IMR-90 (cell line): ENCODE data around the gene HNRNPU. TPM values are rescaled to one million over a fixed set of nuclear protein-coding genes. Genes with fewer than 3 reads are reported as not detected.
A peak's percentile ranks its signal among the peaks of the same experiment; 100 is the strongest.

ENCODE experiments used
- ATAC-seq: fragments of 200-7000 bp; cut with Tn5 transposase; 2 replicates; pipeline ENCODE4 v1.9.1; 2020; ENCODE audit warnings: low read depth, mild to moderate bottlenecking, moderate library complexity
- BruUV-seq: library from RNA; stranded (reverse); fragments of 400-500 nt; replicated peaks from 2 replicates; lab custom pipeline; 2021; lab: Mats Ljungman, UMichigan
- CTCF ChIA-PET: fragments of 300-600 bp; formaldehyde crosslinking; extraction: SDS; loops from one replicate; lab custom pipeline; 2021; ENCODE audit warnings: antibody characterized with exemption; lab: Yijun Ruan, JAX
- POLR2A ChIA-PET: fragments of 300-600 bp; sonication (Branson Sonifier 250); formaldehyde crosslinking; loops from one replicate; lab custom pipeline; 2022; ENCODE audit warnings: antibody characterized with exemption; ENCODE audit not compliant: unreplicated experiment; lab: Charles Lee
- DNase-seq: peaks from one replicate; pipeline ENCODE4 v3.0.0; 2013
- H2AFZ ChIP-seq: replicated peaks from 2 replicates; pipeline ENCODE3; 2013; ENCODE audit warnings: low read length, mild to moderate bottlenecking; ENCODE audit not compliant: poor library complexity
- H2AK5ac ChIP-seq: 2 replicates; pipeline ENCODE4 v1.6.1; 2013; ENCODE audit warnings: low read depth, low read length, inconsistent platforms
- H2AK9ac ChIP-seq: replicated peaks from 2 replicates; pipeline ENCODE3; 2013; ENCODE audit warnings: mild to moderate bottlenecking, low read depth, low read length, moderate library complexity; ENCODE audit not compliant: poor library complexity
- H2BK120ac ChIP-seq: 2 replicates; pipeline ENCODE4 v1.6.1; 2013; ENCODE audit warnings: low read depth, low read length, inconsistent platforms
- H2BK15ac ChIP-seq: 3 replicates; pipeline ENCODE4 v1.6.1; 2013; ENCODE audit warnings: low read depth, low read length, inconsistent platforms
- H2BK20ac ChIP-seq: 2 replicates; pipeline ENCODE4 v1.6.1; 2013; ENCODE audit warnings: low read depth, mild to moderate bottlenecking, inconsistent platforms, low read length, moderate library complexity
- H2BK5ac ChIP-seq: 2 replicates; pipeline ENCODE4 v1.6.1; 2013; ENCODE audit warnings: mild to moderate bottlenecking, low read depth, low read length, inconsistent platforms; ENCODE audit not compliant: poor library complexity, severe bottlenecking
- H3K14ac ChIP-seq: replicated peaks from 2 replicates; pipeline ENCODE4 v1.6.1; 2013; ENCODE audit warnings: low read depth, low read length, inconsistent platforms
- H3K18ac ChIP-seq: 2 replicates; pipeline ENCODE4 v1.6.1; 2013; ENCODE audit warnings: low read depth, low read length, control low read depth
- H3K23ac ChIP-seq: 2 replicates; pipeline ENCODE4 v1.6.1; 2013; ENCODE audit warnings: low read depth, low read length, inconsistent platforms
- H3K27ac ChIP-seq: 2 replicates; pipeline ENCODE4 v1.5.1; 2013; ENCODE audit warnings: mild to moderate bottlenecking, control low read depth, low read length; ENCODE audit not compliant: insufficient read depth
- H3K27me3 ChIP-seq: 2 replicates; pipeline ENCODE4 v1.6.1; 2013; ENCODE audit warnings: low read length; ENCODE audit not compliant: control insufficient read depth, insufficient read depth
- H3K36me3 ChIP-seq: 2 replicates; pipeline ENCODE4 v1.6.1; 2013; ENCODE audit warnings: low read length, mixed read lengths; ENCODE audit not compliant: control insufficient read depth, insufficient read depth
- H3K4ac ChIP-seq: 2 replicates; pipeline ENCODE4 v1.6.1; 2013; ENCODE audit warnings: low read depth, low read length, inconsistent platforms
- H3K4me1 ChIP-seq: 2 replicates; pipeline ENCODE4 v1.6.1; 2013; ENCODE audit warnings: low read length, mixed read lengths; ENCODE audit not compliant: control insufficient read depth, insufficient read depth
- H3K4me2 ChIP-seq: 2 replicates; pipeline ENCODE4 v1.6.1; 2013; ENCODE audit warnings: low read depth, mild to moderate bottlenecking, control low read depth, low read length, moderate library complexity
- H3K4me3 ChIP-seq: 2 replicates; pipeline ENCODE4 v1.5.1; 2013; ENCODE audit warnings: low read depth, mild to moderate bottlenecking, control low read depth, low read length, moderate library complexity; ENCODE audit not compliant: insufficient read depth
- H3K56ac ChIP-seq: 2 replicates; pipeline ENCODE4 v1.6.1; 2013; ENCODE audit warnings: low read length, inconsistent platforms; ENCODE audit not compliant: insufficient read depth; ENCODE audit errors: extremely low read depth
- H3K79me1 ChIP-seq, 2 experiments: 2 replicates each; pipeline ENCODE4 v1.6.1; 2013; ENCODE audit warnings: low read length in 2 of 2, inconsistent platforms in 1 of 2, low read depth in 1 of 2
- H3K9ac ChIP-seq: 2 replicates; pipeline ENCODE4 v1.6.1; 2013; ENCODE audit warnings: low read depth, low read length, control low read depth
- H3K9me1 ChIP-seq: 2 replicates; pipeline ENCODE4 v1.6.1; 2013; ENCODE audit warnings: low read length, inconsistent platforms; ENCODE audit not compliant: insufficient read depth
- H3K9me3 ChIP-seq: 2 replicates; pipeline ENCODE4 v1.6.1; 2013; ENCODE audit warnings: low read length; ENCODE audit not compliant: control insufficient read depth, insufficient read depth
- H4K20me1 ChIP-seq: 2 replicates; pipeline ENCODE4 v1.6.1; 2013; ENCODE audit warnings: low read length, inconsistent platforms; ENCODE audit not compliant: insufficient read depth
- H4K5ac ChIP-seq: 2 replicates; pipeline ENCODE4 v1.6.1; 2013; ENCODE audit warnings: mild to moderate bottlenecking, low read depth, low read length, control low read depth
- H4K8ac ChIP-seq, 2 experiments: 2 replicates each; pipeline ENCODE4 v1.6.1; 2013; ENCODE audit warnings: low read depth in 2 of 2, low read length in 2 of 2, control low read depth in 1 of 2, inconsistent platforms in 1 of 2
- H4K91ac ChIP-seq: 2 replicates; pipeline ENCODE4 v1.6.1; 2013; ENCODE audit warnings: low read depth, low read length, inconsistent platforms; ENCODE audit not compliant: insufficient read depth
- BHLHE40 ChIP-seq: fragments of 150-350 bp; IDR thresholded peaks from 2 replicates; pipeline ENCODE4 v1.6.1; 2016; ENCODE audit warnings: mild to moderate bottlenecking, low read depth, low read length
- CEBPB ChIP-seq: IDR thresholded peaks from 2 replicates; pipeline ENCODE4 v1.6.1; 2012; ENCODE audit warnings: low read depth, low read length, improper control_type of control experiment
- CHD1 ChIP-seq: IDR thresholded peaks from 2 replicates; pipeline ENCODE4 v1.6.1; 2012; ENCODE audit warnings: low read depth, low read length, improper control_type of control experiment
- CTCF ChIP-seq: conservative IDR thresholded peaks from 2 replicates; pipeline ENCODE4 v1.5.1; 2012; ENCODE audit warnings: mild to moderate bottlenecking, low read depth, low read length, improper control_type of control experiment
- ELK1 ChIP-seq: fragments of 150-350 bp; IDR thresholded peaks from 2 replicates; pipeline ENCODE4 v1.6.1; 2016; ENCODE audit warnings: low read depth, mild to moderate bottlenecking, low read length, moderate library complexity, borderline replicate concordance
- FOS ChIP-seq: fragments of 150-350 bp; IDR thresholded peaks from 2 replicates; pipeline ENCODE4 v1.6.1; 2016; ENCODE audit warnings: low read depth, low read length
- MAFK ChIP-seq: IDR thresholded peaks from 2 replicates; pipeline ENCODE4 v1.6.1; 2012; ENCODE audit warnings: low read depth, low read length, improper control_type of control experiment
- MAZ ChIP-seq: IDR thresholded peaks from 2 replicates; pipeline ENCODE4 v1.6.1; 2012; ENCODE audit warnings: low read depth, mild to moderate bottlenecking, low read length, improper control_type of control experiment, moderate library complexity, borderline replicate concordance
- NFE2L2 ChIP-seq: fragments of 150-350 bp; IDR thresholded peaks from 2 replicates; pipeline ENCODE4 v1.6.1; 2016; ENCODE audit warnings: low read depth, mild to moderate bottlenecking, low read length
- POLR2A ChIP-seq: IDR thresholded peaks from 2 replicates; pipeline ENCODE4 v1.6.1; 2012; ENCODE audit warnings: mild to moderate bottlenecking, low read depth, low read length
- RAD21 ChIP-seq: IDR thresholded peaks from 2 replicates; pipeline ENCODE4 v1.6.1; 2012; ENCODE audit warnings: low read length, improper control_type of control experiment
- RCOR1 ChIP-seq: IDR thresholded peaks from 2 replicates; pipeline ENCODE4 v1.6.1; 2012; ENCODE audit warnings: mild to moderate bottlenecking, low read length, improper control_type of control experiment; ENCODE audit not compliant: insufficient replicate concordance
- SMC3 ChIP-seq: fragments of 150-350 bp; IDR thresholded peaks from 2 replicates; pipeline ENCODE4 v1.6.1; 2016; ENCODE audit warnings: low read depth, mild to moderate bottlenecking, antibody characterized with exemption, low read length, moderate library complexity
- USF2 ChIP-seq: fragments of 150-350 bp; IDR thresholded peaks from 2 replicates; pipeline ENCODE4 v1.6.1; 2017; ENCODE audit warnings: mild to moderate bottlenecking, antibody characterized with exemption, low read length, low read depth
- WGBS, 2 experiments: methylation state at CpG; one replicate each; pipeline versions ENCODE4 v1.1.5 to v1.1.7; 2013; ENCODE audit warnings: missing lambda C conversion rate in 2 of 2; ENCODE audit not compliant: insufficient read length in 1 of 2; ENCODE audit errors: extremely low coverage in 2 of 2; 5-methylcytosine and 5-hydroxymethylcytosine counted together
- dilution Hi-C: fragments of 300-500 bp; cut with HindIII; formaldehyde crosslinking; loops from one replicate; pipeline ENCODE4 v1.14.3; 2018; ENCODE audit warnings: low sequenced_read_pairs; ENCODE audit not compliant: unreplicated experiment
- in situ Hi-C: fragments of 300-500 bp; cut with MboI; formaldehyde crosslinking; loops from 3 replicates; pipeline ENCODE4 v1.14.3; 2019; ENCODE audit warnings: low sequenced_read_pairs, inconsistent platforms, mixed read lengths
- intact Hi-C: fragments of 100-400 bp; cut with micrococcal nuclease; formaldehyde crosslinking; loops from 2 replicates; pipeline ENCODE4 v1.10.0; 2022
- polyA plus RNA-seq, 3 experiments: library from polyadenylated mRNA; depleted of rRNA; stranded (reverse); fragments of >200 nt; gene quantifications; 2 replicates each; pipeline ENCODE4 v1.2.3, GENCODE V29; 2012; ENCODE audit warnings: low replicate concordance in 1 of 3
- total RNA-seq: library from RNA; depleted of rRNA; stranded (reverse); fragments of >200 nt; gene quantifications from 2 replicates; pipeline ENCODE4 v1.2.3, GENCODE V29; 2012

The HNRNPU gene
- total and polyA plus RNA-seq, 2 of the 4 experiments (the other 2 are of a cell fraction) = 151 to 169 TPM

GRCh38 chr1:244862354-244862698 is 2.0 kb downstream of the HNRNPU start:
- CTCF ChIA-PET = interaction anchor here (1.0 to 1.8 kb wide), 4 partner anchors 11 to 180 kb away, joined by 3 to 10 read pairs (median 5); no protein-coding TSS in a partner anchor
- no peak overlapping the region for H2AK5ac ChIP-seq
- H3K4ac ChIP-seq = no peak overlapping the region
- peaks cover 35% of the 10 kb centered on the region for H3K36me3 ChIP-seq
- no peaks in the 10 kb centered on the region for H3K9me1 ChIP-seq
- H3K23ac ChIP-seq = peak overlapping the region; percentile 98
- H3K9me3 ChIP-seq = no peaks in the 10 kb centered on the region
- H4K8ac ChIP-seq = no peak overlapping the region
- H4K5ac ChIP-seq = no peak overlapping the region
- peak overlapping the region; percentile 95 for H3K9ac ChIP-seq
- no peaks in the 10 kb centered on the region for H3K27me3 ChIP-seq
- H3K4me1 ChIP-seq = peaks cover 9% of the 10 kb centered on the region
- ATAC-seq = no peak
- no TSS peak for BruUV-seq
- no peak overlapping the region for H2BK120ac ChIP-seq
- intact Hi-C loops (loop anchor here (1.0 to 2.0 kb wide), 2 partner anchors 56 to 61 kb away; no protein-coding TSS in a partner anchor), in situ Hi-C loops (no loop called here), dilution Hi-C loops (no loop called here)
- peaks cover 9 to 20% of the 10 kb centered on the region in 2 experiments; a peak in 3 of 4 replicates for H3K79me1 ChIP-seq
- H3K14ac ChIP-seq = peak overlapping the region; percentile 26
- peak overlapping the region; percentile 49 for H2AK9ac ChIP-seq
- no peak overlapping the region for H2BK15ac ChIP-seq
- no peak overlapping the region for H2BK20ac ChIP-seq
- POLR2A ChIA-PET = interaction anchor here (1.6 kb wide), 1 partner anchor 102 kb away, joined by 7 read pairs; no protein-coding TSS in a partner anchor
- H4K91ac ChIP-seq = no peak overlapping the region
- no peak for DNase-seq
- no peak overlapping the region for H3K18ac ChIP-seq
- H2AFZ ChIP-seq = no peak overlapping the region
- H4K20me1 ChIP-seq = peaks cover 59% of the 10 kb centered on the region
- H3K4me3 ChIP-seq = peak overlapping the region; percentile 74
- H3K27ac ChIP-seq = peak overlapping the region; percentile 55; the same call in 1 of the 2 replicates
- H2BK5ac ChIP-seq = peak overlapping the region; percentile 48
- TF ChIP-seq RAD21 = no peak
- no peak for TF ChIP-seq USF2
- TF ChIP-seq CHD1 = no peak
- TF ChIP-seq MAZ = no peak
- TF ChIP-seq RCOR1 = no peak
- no peak for TF ChIP-seq ELK1
- TF ChIP-seq MAFK = no peak
- TF ChIP-seq CEBPB = no peak
- no peak for TF ChIP-seq NFE2L2
- no peak for TF ChIP-seq SMC3
- TF ChIP-seq BHLHE40 = no peak
- TF ChIP-seq CTCF = no peak
- no peak for TF ChIP-seq POLR2A
- TF ChIP-seq FOS = no peak
- peak overlapping the region; percentile 100 for H3K4me2 ChIP-seq
- WGBS, 2 experiments = 0% methylated on average over 2 of the region's 7 CpGs; no CpG with 5 or more reads in 1 of the 2 experiments
- H3K56ac ChIP-seq = peak overlapping the region; percentile 85
